Measurements from ENCODE around the gene CAMKV. TPM values are rescaled to one million over a fixed set of nuclear protein-coding genes. Genes with fewer than 3 reads are reported as not detected.

CAMKV gene
- total and polyA plus RNA-seq, 5 donors from 2014 or later: not detected

DNA sequence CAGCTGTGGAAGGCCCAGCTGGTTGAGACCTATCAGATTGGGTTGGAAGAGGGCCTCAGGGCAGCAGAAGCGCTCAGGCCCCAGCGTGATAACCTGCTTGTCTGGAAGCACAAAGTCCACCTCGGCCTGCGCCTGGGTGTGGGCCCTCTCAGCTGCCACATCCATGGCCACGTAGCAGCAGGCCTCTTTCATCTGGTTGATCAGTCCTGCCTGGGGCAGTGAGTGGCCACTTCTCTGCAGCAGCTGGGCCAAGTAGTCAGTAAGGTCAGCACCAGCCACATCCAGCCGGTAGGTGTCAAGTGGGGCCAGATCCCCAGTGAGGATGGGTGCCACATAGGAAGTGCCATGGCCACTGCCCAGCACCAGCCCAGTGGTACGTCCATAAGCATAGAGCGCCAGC, 3.9 kb upstream of the CAMKV start:
- Mint-ChIP-seq H3K9me3 (no peaks in the 10 kb centered on the region), H3K27ac (no peak overlapping the region), H3K4me3 (no peak overlapping the region), H3K4me1 (peaks cover 0 to 10% (median 4%) of the 10 kb centered on the region in 4 donors), H3K36me3 (no peaks in the 10 kb centered on the region), H3K27me3 (peaks cover 5% of the 10 kb centered on the region)
- H3K4me1 ChIP-seq (ENCODE audit: control insufficient read depth, insufficient read depth, low read length, poor library complexity, severe bottlenecking): peaks cover 13% of the 10 kb centered on the region
- no peak overlapping the region for H3K27ac ChIP-seq (ENCODE audit: insufficient read depth, low read length, poor library complexity, severe bottlenecking)
- no peak for DNase-seq
- no peak overlapping the region for H3K4me3 ChIP-seq (ENCODE audit: low read depth, low read length)
- no peaks in the 10 kb centered on the region for H3K27me3 ChIP-seq (ENCODE audit: control insufficient read depth, insufficient read depth, low read length)
- H3K36me3 ChIP-seq (ENCODE audit: control insufficient read depth, insufficient read depth, low read length): no peaks in the 10 kb centered on the region
- H3K9me3 ChIP-seq (ENCODE audit: control insufficient read depth in 2 of 2, low read length in 2 of 2): no peaks in the 10 kb centered on the region
- ATAC-seq (ENCODE audit: low read depth in 2 of 2): no peak

DNA sequence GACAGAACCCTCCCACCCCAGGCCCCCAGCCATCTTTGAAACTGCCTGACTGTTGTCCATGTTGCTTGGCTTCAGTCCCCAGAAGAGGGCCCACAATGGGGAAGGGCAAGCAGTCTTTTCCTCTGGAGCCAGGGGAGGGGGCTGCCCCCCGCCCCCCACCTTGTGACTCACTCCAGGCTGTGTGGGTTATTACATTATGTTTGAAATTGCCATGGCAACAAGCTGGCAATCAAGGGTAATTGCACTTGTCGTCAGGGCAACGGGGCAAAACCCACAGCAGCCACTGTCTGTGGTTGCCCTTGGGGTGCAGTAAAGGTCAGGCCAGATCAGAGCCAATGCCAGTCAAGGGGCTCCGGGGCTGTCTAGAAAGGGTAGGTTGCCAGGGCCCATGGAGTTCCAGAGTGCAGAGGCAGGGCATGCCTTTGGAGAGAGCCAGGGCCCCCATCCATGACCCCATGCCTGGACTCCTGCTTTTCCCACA, 3.1 kb upstream of the CAMKV start:
- Histone ChIP-seq H3K27me3 (ENCODE audit: control insufficient read depth, insufficient read depth, low read length) (peaks cover 7% of the 10 kb centered on the region), H3K4me3 (ENCODE audit: low read depth, low read length) (no peak overlapping the region), H3K27ac (ENCODE audit: insufficient read depth, low read length, poor library complexity, severe bottlenecking) (no peak overlapping the region), H3K4me1 (ENCODE audit: control insufficient read depth, insufficient read depth, low read length, poor library complexity, severe bottlenecking) (peaks cover 13% of the 10 kb centered on the region), H3K36me3 (ENCODE audit: control insufficient read depth, insufficient read depth, low read length) (no peaks in the 10 kb centered on the region), H3K9me3 (ENCODE audit: control insufficient read depth in 2 of 2, low read length in 2 of 2) (no peaks in the 10 kb centered on the region)
- Mint-ChIP-seq H3K9me3 (no peaks in the 10 kb centered on the region), H3K4me3 (no peak overlapping the region), H3K4me1 (peaks cover 0 to 12% (median 4%) of the 10 kb centered on the region in 4 donors), H3K27ac (no peak overlapping the region), H3K36me3 (no peaks in the 10 kb centered on the region), H3K27me3 (peaks cover 11% of the 10 kb centered on the region)
- DNase-seq (peak in 2 of 3 donors; percentile 1 to 12), ATAC-seq (ENCODE audit: low read depth in 2 of 2) (peak; percentile 31 to 56)

DNA sequence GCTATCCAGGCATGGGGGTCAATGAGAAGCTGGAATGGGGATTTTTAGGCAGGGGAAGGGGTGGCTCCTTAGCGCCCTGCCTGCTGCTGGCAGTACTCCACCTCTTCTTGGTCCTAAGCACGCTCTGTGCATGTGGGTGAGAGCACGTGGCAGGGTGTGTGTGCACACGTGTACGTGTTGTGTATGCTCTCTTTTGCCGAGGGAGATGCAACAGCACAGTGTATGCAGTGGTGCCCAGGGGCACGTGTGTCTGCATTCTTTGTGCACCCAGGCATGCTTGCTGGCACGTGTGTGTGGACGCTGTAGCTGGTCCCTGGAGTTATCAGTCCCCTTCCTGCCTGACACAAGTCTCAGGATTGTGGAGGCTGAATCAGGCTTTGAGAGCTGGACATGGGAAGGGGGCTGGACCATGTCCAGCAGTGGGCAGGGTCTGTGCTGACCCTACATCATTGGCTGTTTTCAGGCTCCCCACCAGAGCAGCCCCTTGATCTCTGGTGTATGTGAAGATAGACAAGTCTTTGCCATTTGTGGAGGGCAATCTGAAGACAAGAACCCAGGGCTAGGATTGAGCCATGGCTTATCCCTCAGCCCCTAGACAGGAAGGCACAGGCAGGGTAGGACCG, 1.9 kb upstream of the CAMKV start:
- Histone ChIP-seq H3K27ac (ENCODE audit: insufficient read depth, low read length, poor library complexity, severe bottlenecking) (no peak overlapping the region), H3K4me1 (ENCODE audit: control insufficient read depth, insufficient read depth, low read length, poor library complexity, severe bottlenecking) (peaks cover 13% of the 10 kb centered on the region), H3K27me3 (ENCODE audit: control insufficient read depth, insufficient read depth, low read length) (peaks cover 8% of the 10 kb centered on the region), H3K9me3 (ENCODE audit: control insufficient read depth in 2 of 2, low read length in 2 of 2) (no peaks in the 10 kb centered on the region), H3K36me3 (ENCODE audit: control insufficient read depth, insufficient read depth, low read length) (no peaks in the 10 kb centered on the region), H3K4me3 (ENCODE audit: low read depth, low read length) (no peak overlapping the region)
- peaks cover 0 to 12% (median 4%) of the 10 kb centered on the region in 4 donors for H3K4me1 Mint-ChIP-seq
- peaks cover 15% of the 10 kb centered on the region for H3K27me3 Mint-ChIP-seq
- peak overlapping the region in 1 of 4 donors; percentile 24 for H3K4me3 Mint-ChIP-seq
- no peaks in the 10 kb centered on the region for H3K36me3 Mint-ChIP-seq
- no peaks in the 10 kb centered on the region for H3K9me3 Mint-ChIP-seq
- DNase-seq (no peak), ATAC-seq (ENCODE audit: low read depth in 2 of 2) (no peak)
- no peak overlapping the region for H3K27ac Mint-ChIP-seq

DNA sequence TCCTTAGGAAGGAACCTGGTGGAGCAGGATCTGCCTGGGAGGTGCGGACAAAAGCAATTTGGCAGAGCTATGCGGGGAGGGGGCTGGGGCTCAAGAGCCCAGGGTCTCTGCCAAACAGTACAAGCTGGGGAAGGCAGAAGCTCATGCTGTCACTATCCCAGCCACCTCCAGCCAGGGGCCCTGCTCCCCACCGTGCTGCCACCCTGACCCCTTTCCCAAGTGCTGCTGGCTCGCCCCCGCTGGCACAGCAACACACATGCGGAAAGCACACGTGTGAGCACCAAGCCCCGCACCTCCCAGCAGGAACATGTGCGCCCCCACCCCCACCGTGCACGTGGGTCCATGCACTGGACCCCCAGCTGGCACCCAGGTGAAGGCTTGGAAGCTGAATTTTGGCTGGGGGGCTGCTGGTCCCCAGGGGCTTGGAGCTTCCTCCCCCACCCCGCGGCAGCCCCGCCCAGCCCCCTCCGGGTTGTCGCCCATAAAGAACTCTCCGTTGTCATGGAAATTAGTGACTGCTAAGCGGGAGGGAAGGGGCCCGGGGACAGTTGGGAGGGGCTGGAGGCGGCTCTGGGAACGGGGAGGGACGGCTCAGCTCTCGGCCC, 742 bp downstream of the CAMKV start:
- no peak for ATAC-seq (ENCODE audit: low read depth in 2 of 2)
- peaks cover 0 to 12% (median 4%) of the 10 kb centered on the region in 4 donors for H3K4me1 Mint-ChIP-seq
- peak overlapping the region; percentile 25 to 44 (median 36) for H3K4me3 Mint-ChIP-seq
- Histone ChIP-seq H3K36me3 (ENCODE audit: control insufficient read depth, insufficient read depth, low read length) (no peaks in the 10 kb centered on the region), H3K4me3 (ENCODE audit: low read depth, low read length) (no peak overlapping the region), H3K27ac (ENCODE audit: insufficient read depth, low read length, poor library complexity, severe bottlenecking) (no peak overlapping the region), H3K27me3 (ENCODE audit: control insufficient read depth, insufficient read depth, low read length) (peaks cover 8% of the 10 kb centered on the region), H3K9me3 (ENCODE audit: control insufficient read depth in 2 of 2, low read length in 2 of 2) (no peaks in the 10 kb centered on the region), H3K4me1 (ENCODE audit: control insufficient read depth, insufficient read depth, low read length, poor library complexity, severe bottlenecking) (peaks cover 13% of the 10 kb centered on the region)
- no peaks in the 10 kb centered on the region for H3K36me3 Mint-ChIP-seq
- peaks cover 15% of the 10 kb centered on the region for H3K27me3 Mint-ChIP-seq
- no peak overlapping the region for H3K27ac Mint-ChIP-seq
- H3K9me3 Mint-ChIP-seq: no peaks in the 10 kb centered on the region
- DNase-seq: no peak

DNA sequence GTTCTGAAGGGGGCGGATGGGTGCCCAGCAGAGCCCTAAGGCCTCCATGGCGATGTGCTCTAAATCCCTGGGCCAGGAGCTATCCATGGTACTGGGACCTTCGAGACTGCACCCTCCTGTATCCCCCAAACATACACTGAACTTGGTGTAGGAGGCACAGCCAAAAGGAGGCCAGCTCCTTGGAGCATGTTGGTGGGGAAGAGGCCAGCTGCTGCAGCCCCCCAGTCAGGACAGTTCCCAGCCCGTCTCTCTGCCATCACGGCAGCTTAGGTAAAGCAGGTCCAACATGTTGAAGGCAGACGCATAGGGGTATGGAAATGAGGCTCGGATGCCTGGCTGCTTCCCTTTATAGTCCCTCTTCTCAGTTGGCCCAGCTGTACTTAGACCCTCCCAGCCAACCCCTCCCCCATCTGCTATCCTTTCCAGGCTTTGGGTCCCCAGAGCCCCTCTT, 1.8 kb downstream of the CAMKV start:
- no peaks in the 10 kb centered on the region for H3K36me3 ChIP-seq (ENCODE audit: control insufficient read depth, insufficient read depth, low read length)
- H3K9me3 ChIP-seq (ENCODE audit: control insufficient read depth in 2 of 2, low read length in 2 of 2): no peaks in the 10 kb centered on the region
- H3K4me3 Mint-ChIP-seq: peak overlapping the region in 2 of 4 donors; percentile 25 to 35
- H3K4me3 ChIP-seq (ENCODE audit: low read depth, low read length): no peak overlapping the region
- H3K27me3 Mint-ChIP-seq: peaks cover 22% of the 10 kb centered on the region
- peaks cover 13% of the 10 kb centered on the region for H3K4me1 ChIP-seq (ENCODE audit: control insufficient read depth, insufficient read depth, low read length, poor library complexity, severe bottlenecking)
- H3K36me3 Mint-ChIP-seq: no peaks in the 10 kb centered on the region
- H3K4me1 Mint-ChIP-seq: peaks cover 0 to 11% (median 4%) of the 10 kb centered on the region in 4 donors
- ATAC-seq (ENCODE audit: low read depth in 2 of 2) (no peak), DNase-seq (peak in 2 of 3 donors; percentile 3 to 23)
- H3K27ac Mint-ChIP-seq: no peak overlapping the region
- H3K27ac ChIP-seq (ENCODE audit: insufficient read depth, low read length, poor library complexity, severe bottlenecking): no peak overlapping the region
- H3K9me3 Mint-ChIP-seq: no peaks in the 10 kb centered on the region
- H3K27me3 ChIP-seq (ENCODE audit: control insufficient read depth, insufficient read depth, low read length): peaks cover 8% of the 10 kb centered on the region

DNA sequence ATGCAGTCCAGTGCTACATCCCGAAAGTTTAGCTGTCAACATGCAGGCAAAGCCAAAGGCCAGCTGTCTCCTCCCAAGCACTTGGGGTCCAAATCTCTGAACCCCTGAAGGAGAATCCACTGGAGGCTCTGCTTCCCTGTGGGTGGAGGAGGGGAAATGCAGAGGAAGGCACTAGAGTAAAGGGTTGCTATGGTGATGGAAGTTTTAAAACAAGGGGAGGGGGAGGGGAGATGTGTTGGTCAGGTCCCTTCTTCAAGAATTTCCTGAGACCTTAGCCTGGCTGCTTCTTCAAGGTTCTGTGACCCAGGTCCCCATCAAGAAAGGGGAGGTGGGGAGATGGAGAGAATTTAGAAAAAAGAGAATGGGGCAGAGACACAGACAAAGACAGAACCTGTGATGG, 2.3 kb downstream of the CAMKV start:
- Mint-ChIP-seq H3K27me3 (peaks cover 24% of the 10 kb centered on the region), H3K4me1 (peaks cover 0 to 10% (median 4%) of the 10 kb centered on the region in 4 donors), H3K36me3 (no peaks in the 10 kb centered on the region), H3K27ac (no peak overlapping the region), H3K4me3 (peak overlapping the region in 1 of 4 donors; percentile 2), H3K9me3 (no peaks in the 10 kb centered on the region)
- Histone ChIP-seq H3K4me3 (ENCODE audit: low read depth, low read length) (no peak overlapping the region), H3K9me3 (ENCODE audit: control insufficient read depth in 2 of 2, low read length in 2 of 2) (no peaks in the 10 kb centered on the region), H3K27ac (ENCODE audit: insufficient read depth, low read length, poor library complexity, severe bottlenecking) (no peak overlapping the region), H3K4me1 (ENCODE audit: control insufficient read depth, insufficient read depth, low read length, poor library complexity, severe bottlenecking) (peaks cover 13% of the 10 kb centered on the region), H3K27me3 (ENCODE audit: control insufficient read depth, insufficient read depth, low read length) (peaks cover 8% of the 10 kb centered on the region), H3K36me3 (ENCODE audit: control insufficient read depth, insufficient read depth, low read length) (no peaks in the 10 kb centered on the region)
- no peak for ATAC-seq (ENCODE audit: low read depth in 2 of 2)
- DNase-seq: no peak

DNA sequence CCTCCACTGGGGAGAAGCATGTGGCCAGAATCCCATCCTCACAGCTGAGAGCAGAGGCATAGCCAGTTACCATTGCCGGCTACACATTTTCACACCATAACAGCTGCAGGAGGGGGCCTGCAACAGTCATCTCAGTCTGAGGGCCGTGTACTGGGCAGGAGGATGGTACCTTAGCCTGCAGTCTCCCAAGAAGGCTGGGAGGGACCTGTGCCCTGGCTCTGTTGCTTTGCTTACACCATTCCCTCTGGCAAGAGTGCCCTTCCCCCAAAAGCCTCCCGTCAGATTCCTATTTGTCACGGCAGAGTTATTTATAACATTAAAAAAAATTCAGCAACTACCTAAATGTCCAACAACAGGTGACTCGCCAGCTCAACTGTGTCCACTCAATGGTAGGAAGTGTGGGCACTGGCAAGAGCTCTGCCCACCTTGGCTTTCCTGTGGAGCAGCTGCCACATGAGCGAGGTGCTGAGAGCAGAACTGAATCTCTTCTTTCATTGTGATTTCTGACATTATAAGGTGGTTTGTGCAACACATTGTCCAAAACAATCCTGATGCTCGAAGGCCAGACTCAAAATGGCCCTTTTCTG, 4.4 kb downstream of the CAMKV start:
- Mint-ChIP-seq H3K9me3 (no peaks in the 10 kb centered on the region), H3K4me3 (no peak overlapping the region), H3K27ac (no peak overlapping the region), H3K27me3 (peaks cover 23% of the 10 kb centered on the region), H3K36me3 (peaks cover 3% of the 10 kb centered on the region), H3K4me1 (peaks cover 0 to 6% (median 0%) of the 10 kb centered on the region in 4 donors)
- Histone ChIP-seq H3K27me3 (ENCODE audit: control insufficient read depth, insufficient read depth, low read length) (peaks cover 8% of the 10 kb centered on the region), H3K27ac (ENCODE audit: insufficient read depth, low read length, poor library complexity, severe bottlenecking) (no peak overlapping the region), H3K9me3 (ENCODE audit: control insufficient read depth in 2 of 2, low read length in 2 of 2) (no peaks in the 10 kb centered on the region), H3K4me3 (ENCODE audit: low read depth, low read length) (no peak overlapping the region), H3K36me3 (ENCODE audit: control insufficient read depth, insufficient read depth, low read length) (no peaks in the 10 kb centered on the region), H3K4me1 (ENCODE audit: control insufficient read depth, insufficient read depth, low read length, poor library complexity, severe bottlenecking) (peaks cover 13% of the 10 kb centered on the region)
- ATAC-seq (ENCODE audit: low read depth in 2 of 2): no peak
- DNase-seq: no peak
